ENCODE results near the gene EEPD1.

Gene EEPD1

GRCh38 chr7:36208997-36209813, 56.2 kb downstream of the EEPD1 start:
- H3K4me3 ChIP-seq, result no peak overlapping the region
- H3K9me3 ChIP-seq (ENCODE audit: low read depth, low read length), result no peaks in the 10 kb centered on the region
- H3K9ac ChIP-seq (ENCODE audit: insufficient read length), result no peak overlapping the region
- H3K27ac ChIP-seq, result no peak overlapping the region
- H3K36me3 ChIP-seq (ENCODE audit: insufficient read depth, low read length), result no peaks in the 10 kb centered on the region
- TF ChIP-seq POLR2AphosphoS5 (IDR thresholded peaks at IDR 0.05; ENCODE audit: borderline replicate concordance, low read depth, low read length) (no peak), FOXP2 (optimal IDR thresholded peaks at IDR 0.05; ENCODE audit: control extremely low read depth, extremely low read length, insufficient read depth) (no peak), EZH2 (IDR thresholded peaks at IDR 0.05) (no peak)
- DNase-seq (ENCODE audit: low read depth, low spot score), result no peak

- H3K27ac ChIP-seq, result no peak overlapping the region
- no peak overlapping the region for H3K4me3 ChIP-seq
- no peak for TF ChIP-seq POLR2AphosphoS5 (IDR thresholded peaks at IDR 0.05; ENCODE audit: borderline replicate concordance, low read depth, low read length)
- no peak for TF ChIP-seq FOXP2 (optimal IDR thresholded peaks at IDR 0.05; ENCODE audit: control extremely low read depth, extremely low read length, insufficient read depth)
- TF ChIP-seq EZH2 (IDR thresholded peaks at IDR 0.05), result no peak
Measured at GRCh38 chr7:36209814-36210183, 56.7 kb downstream of the EEPD1 start.

GRCh38 chr7:36210291-36210922, 57.4 kb downstream of the EEPD1 start:
- Histone ChIP-seq H3K4me3 (no peak overlapping the region), H3K27ac (no peak overlapping the region), H3K36me3 (ENCODE audit: insufficient read depth, low read length) (no peaks in the 10 kb centered on the region), H3K9me3 (ENCODE audit: low read depth, low read length) (no peaks in the 10 kb centered on the region), H3K9ac (ENCODE audit: insufficient read length) (no peak overlapping the region)
- TF ChIP-seq EZH2 (IDR thresholded peaks at IDR 0.05), result no peak
- TF ChIP-seq POLR2AphosphoS5 (IDR thresholded peaks at IDR 0.05; ENCODE audit: borderline replicate concordance, low read depth, low read length), result no peak
- TF ChIP-seq FOXP2 (optimal IDR thresholded peaks at IDR 0.05; ENCODE audit: control extremely low read depth, extremely low read length, insufficient read depth), result no peak
- DNase-seq (ENCODE audit: low read depth, low spot score), result no peak

More at GRCh38 chr7:36209814-36210183, 56.7 kb downstream of the EEPD1 start:
- Histone ChIP-seq H3K9me3 (ENCODE audit: low read depth, low read length) (no peaks in the 10 kb centered on the region), H3K9ac (ENCODE audit: insufficient read length) (no peak overlapping the region), H3K36me3 (ENCODE audit: insufficient read depth, low read length) (no peaks in the 10 kb centered on the region)
- DNase-seq (ENCODE audit: low read depth, low spot score), result no peak

GRCh38 chr7:36214608-36215456, 61.8 kb downstream of the EEPD1 start:
- H3K36me3 ChIP-seq (ENCODE audit: insufficient read depth, low read length), result no peaks in the 10 kb centered on the region
- H3K9me3 ChIP-seq (ENCODE audit: low read depth, low read length), result no peaks in the 10 kb centered on the region
- peak overlapping the region; percentile 68 for H3K4me3 ChIP-seq
- DNase-seq (ENCODE audit: low read depth, low spot score), result peak; percentile 83
- peak overlapping the region; percentile 33; the same call in 1 of the 2 replicates for H3K27ac ChIP-seq
- no peak overlapping the region for H3K9ac ChIP-seq (ENCODE audit: insufficient read length)
- TF ChIP-seq POLR2AphosphoS5 (IDR thresholded peaks at IDR 0.05; ENCODE audit: borderline replicate concordance, low read depth, low read length) (peak; percentile 51; the same call in 1 of the 2 replicates), FOXP2 (optimal IDR thresholded peaks at IDR 0.05; ENCODE audit: control extremely low read depth, extremely low read length, insufficient read depth) (no peak), EZH2 (IDR thresholded peaks at IDR 0.05) (no peak)

DNA sequence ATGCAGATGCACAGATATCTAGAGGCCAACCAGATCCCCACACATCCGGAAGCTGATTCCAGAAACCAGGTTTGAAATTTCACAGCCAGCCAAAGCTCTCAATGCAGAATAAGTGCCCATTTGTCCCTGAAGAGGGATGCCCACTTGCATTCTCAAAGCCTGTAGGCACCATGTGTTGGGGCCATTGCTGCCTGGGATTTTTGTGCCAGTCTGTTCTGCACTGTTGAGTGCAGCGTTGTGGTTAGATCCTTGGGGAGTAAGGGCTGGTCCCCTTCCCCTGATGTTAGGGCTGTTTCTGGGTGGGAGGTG, 62.4 kb downstream of the EEPD1 start:
- Histone ChIP-seq H3K4me3 (peak overlapping the region; percentile 68), H3K9ac (ENCODE audit: insufficient read length) (no peak overlapping the region), H3K36me3 (ENCODE audit: insufficient read depth, low read length) (no peaks in the 10 kb centered on the region), H3K27ac (no peak overlapping the region), H3K9me3 (ENCODE audit: low read depth, low read length) (no peaks in the 10 kb centered on the region)
- no peak for DNase-seq (ENCODE audit: low read depth, low spot score)
- TF ChIP-seq FOXP2 (optimal IDR thresholded peaks at IDR 0.05; ENCODE audit: control extremely low read depth, extremely low read length, insufficient read depth) (no peak), EZH2 (IDR thresholded peaks at IDR 0.05) (no peak), POLR2AphosphoS5 (IDR thresholded peaks at IDR 0.05; ENCODE audit: borderline replicate concordance, low read depth, low read length) (no peak)

DNA sequence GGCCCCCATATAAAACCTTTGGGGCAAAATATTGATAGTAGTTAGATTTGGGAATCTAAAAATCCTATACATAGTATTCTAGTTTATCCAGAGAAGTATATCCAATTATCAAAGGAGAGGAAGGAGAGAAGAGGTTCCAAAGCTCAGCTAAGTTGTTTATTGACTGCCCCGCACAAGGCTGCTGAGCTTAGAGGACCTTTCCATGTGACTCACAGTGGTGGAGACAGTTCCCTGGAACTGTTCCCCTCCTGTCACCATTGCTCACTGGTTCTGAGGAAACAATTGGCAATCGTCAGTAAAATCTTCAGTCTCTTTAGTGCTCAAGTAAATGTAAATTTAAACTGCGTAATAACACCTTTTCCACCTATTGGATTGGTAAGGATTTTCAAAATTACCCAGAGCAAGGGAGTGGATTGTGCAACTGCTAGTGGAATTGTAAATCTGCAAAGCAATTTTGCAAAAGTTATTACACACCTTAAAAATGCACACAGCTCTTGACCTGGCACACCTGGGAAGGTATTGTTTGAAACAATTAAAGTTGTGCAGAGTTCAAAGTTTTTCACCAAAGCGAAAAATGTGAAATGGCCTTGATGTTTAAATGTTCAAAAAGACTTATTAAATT, 63.1 kb downstream of the EEPD1 start:
- no peak for DNase-seq (ENCODE audit: low read depth, low spot score)
- TF ChIP-seq POLR2AphosphoS5 (IDR thresholded peaks at IDR 0.05; ENCODE audit: borderline replicate concordance, low read depth, low read length) (no peak), EZH2 (IDR thresholded peaks at IDR 0.05) (no peak), FOXP2 (optimal IDR thresholded peaks at IDR 0.05; ENCODE audit: control extremely low read depth, extremely low read length, insufficient read depth) (no peak)

GRCh38 chr7:36217211-36217960, 64.3 kb downstream of the EEPD1 start:
- H3K27ac ChIP-seq, result no peak overlapping the region
- no peak overlapping the region for H3K9ac ChIP-seq (ENCODE audit: insufficient read length)
- H3K9me3 ChIP-seq (ENCODE audit: low read depth, low read length), result no peaks in the 10 kb centered on the region
- no peak for DNase-seq (ENCODE audit: low read depth, low spot score)
- no peak overlapping the region for H3K4me3 ChIP-seq
- no peak for TF ChIP-seq POLR2AphosphoS5 (IDR thresholded peaks at IDR 0.05; ENCODE audit: borderline replicate concordance, low read depth, low read length)
- no peak for TF ChIP-seq EZH2 (IDR thresholded peaks at IDR 0.05)
- TF ChIP-seq FOXP2 (optimal IDR thresholded peaks at IDR 0.05; ENCODE audit: control extremely low read depth, extremely low read length, insufficient read depth), result no peak
- H3K36me3 ChIP-seq (ENCODE audit: insufficient read depth, low read length), result no peaks in the 10 kb centered on the region

More for the DNA sequence above, 63.1 kb downstream of the EEPD1 start:
- no peak overlapping the region for H3K4me3 ChIP-seq
- no peaks in the 10 kb centered on the region for H3K36me3 ChIP-seq (ENCODE audit: insufficient read depth, low read length)
- H3K9me3 ChIP-seq (ENCODE audit: low read depth, low read length), result no peaks in the 10 kb centered on the region
- H3K27ac ChIP-seq, result no peak overlapping the region
- H3K9ac ChIP-seq (ENCODE audit: insufficient read length), result no peak overlapping the region

Measured in SK-N-MC (cell line).